Choroid plexus epithelial cell (primary cell): ENCODE measurements around the gene COL5A1.

ENCODE experiments used
- DNase-seq: peaks from one replicate; pipeline ENCODE4 v3.0.0-alpha.2; 2010; ENCODE audit warnings: low read depth
- H3K4me3 ChIP-seq: 2 replicates; pipeline ENCODE4 v1.5.1; 2011; ENCODE audit warnings: low read depth, mild to moderate bottlenecking, control low read depth, low read length, moderate library complexity
- CTCF ChIP-seq: conservative IDR thresholded peaks from 2 replicates; pipeline ENCODE4 v1.5.1; 2011; ENCODE audit warnings: low read depth, mild to moderate bottlenecking, control low read depth, inconsistent platforms, low read length, moderate library complexity

Gene COL5A1

DNA sequence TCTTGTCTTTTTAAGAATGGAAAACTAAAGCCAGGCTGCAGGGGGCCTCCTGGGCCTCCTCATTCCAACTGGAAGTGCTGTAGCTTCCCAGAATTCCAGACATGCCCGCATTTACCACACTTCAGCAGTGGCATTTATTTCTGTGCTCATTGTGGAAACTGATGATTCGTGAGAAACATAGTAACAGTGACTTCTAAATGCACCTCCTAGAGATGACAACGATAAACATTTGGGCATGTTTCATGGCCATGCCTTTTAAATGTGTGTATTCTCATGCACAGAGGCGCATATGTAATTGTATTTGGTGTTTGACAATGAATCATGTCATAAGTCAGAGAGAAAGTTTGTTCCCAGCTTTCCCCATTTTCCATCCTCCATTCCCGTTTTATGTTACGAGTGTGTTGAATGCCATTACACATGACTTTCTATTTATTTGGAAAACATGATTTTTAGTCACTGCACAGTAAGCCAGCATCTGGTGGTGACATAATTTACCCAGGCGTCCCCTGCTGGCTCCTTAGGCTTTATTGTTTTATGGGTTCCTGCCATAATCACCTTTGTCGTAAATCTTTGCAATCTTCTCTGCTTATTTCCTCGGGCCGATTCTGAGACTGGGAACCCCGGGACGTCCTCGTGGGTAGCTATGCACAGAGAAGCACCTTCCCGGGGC is 170.2 kb downstream of the COL5A1 start:
- TF ChIP-seq CTCF: peak; percentile 15
- DNase-seq: peak; percentile 51
- no peak overlapping the region for H3K4me3 ChIP-seq

GRCh38 chr9:134812343-134812673 is 170.7 kb downstream of the COL5A1 start:
- no peak for TF ChIP-seq CTCF
- no peak overlapping the region for H3K4me3 ChIP-seq
- peak; percentile 14 for DNase-seq

DNA sequence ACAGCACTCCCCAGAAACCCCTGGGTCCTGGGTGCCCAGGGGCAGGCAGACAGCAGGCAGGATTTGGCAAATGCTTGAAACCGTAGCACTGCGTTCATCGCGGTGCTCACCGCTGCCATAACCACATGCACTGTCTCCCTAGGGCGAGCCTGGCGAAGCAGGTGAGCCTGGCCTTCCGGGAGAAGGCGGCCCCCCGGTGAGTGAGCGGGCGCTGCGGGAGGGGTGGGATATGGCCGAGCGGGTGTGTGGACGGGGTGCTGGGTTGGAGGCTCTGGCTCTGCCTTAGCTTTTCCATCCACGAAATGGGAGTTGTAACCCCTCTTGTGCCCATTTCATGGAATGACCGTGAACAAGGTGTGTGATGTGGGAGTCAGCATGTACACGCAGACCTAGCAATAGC is 172.2 kb downstream of the COL5A1 start:
- TF ChIP-seq CTCF: no peak
- H3K4me3 ChIP-seq: no peak overlapping the region
- DNase-seq: no peak

GRCh38 chr9:134814598-134815215 is 173.1 kb downstream of the COL5A1 start:
- no peak for TF ChIP-seq CTCF
- no peak overlapping the region for H3K4me3 ChIP-seq
- DNase-seq: peak; percentile 58

- no peak overlapping the region for H3K4me3 ChIP-seq
- DNase-seq: no peak
Observed at GRCh38 chr9:134815435-134816214, 174.0 kb downstream of the COL5A1 start.

GRCh38 chr9:134816264-134816663 is 174.7 kb downstream of the COL5A1 start:
- no peak for DNase-seq
- H3K4me3 ChIP-seq: no peak overlapping the region
- no peak for TF ChIP-seq CTCF

More at GRCh38 chr9:134815435-134816214, 174.0 kb downstream of the COL5A1 start:
- TF ChIP-seq CTCF: no peak
